ENCODE results near the gene ECE1. TPM values are rescaled to one million over a fixed set of nuclear protein-coding genes. Genes with fewer than 3 reads are reported as not detected.

The ECE1 gene
- total RNA-seq, 3 donors from 2014 or later = 103 to 161 (median 149) TPM

GRCh38 chr1:21333824-21334213 lies 43.6 kb upstream of the ECE1 start:
- Histone ChIP-seq H3K36me3 (ENCODE audit: low read depth) (no peaks in the 10 kb centered on the region), H3K4me1 (ENCODE audit: low read depth) (peaks cover 85% of the 10 kb centered on the region), H3K9me3 (no peaks in the 10 kb centered on the region), H3K4me3 (no peak overlapping the region)
- DNase-seq (no peak), ATAC-seq (no peak)
- intact Hi-C loops (cut with DNase I, micrococcal nuclease) = no loop called here
- TF ChIP-seq CTCF (IDR thresholded peaks at IDR 0.05) = no peak

- no peak for TF ChIP-seq CTCF (IDR thresholded peaks at IDR 0.05)
- intact Hi-C loops (cut with DNase I, micrococcal nuclease) = no loop called here
- no peak overlapping the region for H3K4me3 ChIP-seq
- ATAC-seq (no peak), DNase-seq (no peak)
- no peaks in the 10 kb centered on the region for H3K36me3 ChIP-seq (ENCODE audit: low read depth)
- H3K9me3 ChIP-seq = no peaks in the 10 kb centered on the region
- H3K4me1 ChIP-seq (ENCODE audit: low read depth) = peaks cover 78% of the 10 kb centered on the region
Observed at GRCh38 chr1:21332554-21333311, 42.5 kb upstream of the ECE1 start.

GRCh38 chr1:21331752-21332478 lies 41.7 kb upstream of the ECE1 start:
- intact Hi-C loops (cut with DNase I, micrococcal nuclease) = no loop called here
- H3K36me3 ChIP-seq (ENCODE audit: low read depth) = no peaks in the 10 kb centered on the region
- no peaks in the 10 kb centered on the region for H3K9me3 ChIP-seq
- no peak for TF ChIP-seq CTCF (IDR thresholded peaks at IDR 0.05)
- no peak overlapping the region for H3K4me3 ChIP-seq
- DNase-seq (no peak), ATAC-seq (peak; percentile 10)
- peaks cover 72% of the 10 kb centered on the region for H3K4me1 ChIP-seq (ENCODE audit: low read depth)

GRCh38 chr1:21330544-21330943 lies 40.3 kb upstream of the ECE1 start:
- Histone ChIP-seq H3K4me1 (ENCODE audit: low read depth) (peaks cover 70% of the 10 kb centered on the region), H3K4me3 (no peak overlapping the region), H3K9me3 (no peaks in the 10 kb centered on the region), H3K36me3 (ENCODE audit: low read depth) (no peaks in the 10 kb centered on the region)
- ATAC-seq (no peak), DNase-seq (no peak)
- intact Hi-C loops (cut with DNase I, micrococcal nuclease) = no loop called here
- TF ChIP-seq CTCF (IDR thresholded peaks at IDR 0.05) = no peak

GRCh38 chr1:21329209-21329844 lies 39.1 kb upstream of the ECE1 start:
- ATAC-seq (peak; percentile 82), DNase-seq (peak; percentile 50 to 90 (median 54))
- H3K9me3 ChIP-seq = no peaks in the 10 kb centered on the region
- no peaks in the 10 kb centered on the region for H3K36me3 ChIP-seq (ENCODE audit: low read depth)
- intact Hi-C loops (cut with DNase I, micrococcal nuclease) = no loop called here
- H3K4me3 ChIP-seq = no peak overlapping the region
- TF ChIP-seq CTCF (IDR thresholded peaks at IDR 0.05) = no peak
- peaks cover 70% of the 10 kb centered on the region for H3K4me1 ChIP-seq (ENCODE audit: low read depth)

All from mucosa of descending colon (tissue), 3 donors.